GM21367 (cell line): ENCODE data around the gene NCL.
"Not testable (repeated sequence)": the region's sequence is repeated elsewhere in the genome, so short reads cannot be mapped to it uniquely, and the experiment has no call there.

ENCODE experiments used
- ATAC-seq: cut with Tn5 transposase; IDR thresholded peaks from one replicate; pipeline ENCODE4 v1.9.1; 2021; ENCODE audit not compliant: unreplicated experiment

NCL gene

GRCh38 chr2:231469583-231469950 is 5.3 kb upstream of the NCL start:
- ATAC-seq: no peak

DNA sequence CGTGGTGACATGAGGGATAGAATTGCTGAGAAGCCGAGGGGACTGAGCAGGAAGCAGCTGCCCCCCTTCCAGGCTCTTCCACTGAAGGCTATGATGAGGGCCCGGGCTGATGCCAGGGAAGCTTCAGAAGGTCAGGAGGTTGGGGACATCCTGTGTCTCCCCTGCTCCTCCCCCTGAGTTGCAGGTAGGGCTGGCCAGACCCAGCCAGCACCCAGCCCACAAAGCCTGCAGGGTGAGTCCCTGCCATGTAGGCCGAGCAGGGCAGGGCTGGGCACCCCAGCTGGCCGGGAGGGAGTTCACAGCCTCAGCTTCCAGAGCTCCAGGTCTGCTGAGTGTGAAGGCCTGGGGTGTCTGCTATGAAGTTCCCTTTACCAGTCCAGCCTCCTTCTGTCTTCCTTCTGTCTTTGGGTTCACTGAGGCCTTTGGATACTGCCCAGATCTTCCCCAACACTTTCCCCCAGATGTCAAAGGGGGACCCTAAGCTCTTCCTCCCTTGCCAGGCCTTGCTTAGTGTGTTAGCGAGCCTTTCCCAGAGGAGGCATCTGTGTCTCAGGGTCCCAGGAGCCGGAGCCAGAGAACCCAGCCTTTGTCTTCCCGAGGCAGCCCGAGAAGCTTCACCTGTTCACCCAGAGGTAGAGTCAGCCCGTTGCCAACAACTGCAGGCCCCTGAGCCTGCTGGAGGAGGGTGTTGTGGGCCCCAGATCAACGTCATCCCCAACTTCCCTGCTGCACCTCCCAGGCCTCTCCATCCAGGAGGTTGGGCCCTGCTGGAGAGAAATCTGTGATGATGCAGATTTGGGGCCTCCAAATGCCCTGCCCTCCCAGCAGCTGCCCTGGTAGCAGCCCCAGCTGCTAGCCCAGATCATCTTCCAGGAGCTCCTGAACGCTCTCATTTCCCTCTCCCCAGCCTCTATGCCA is 3.6 kb upstream of the NCL start:
- ATAC-seq: no peak

GRCh38 chr2:231467016-231467545 is 2.8 kb upstream of the NCL start:
- ATAC-seq: no peak

GRCh38 chr2:231464576-231465540 is 574 bp upstream of the NCL start:
- peak; percentile 5 for ATAC-seq

- no peak for ATAC-seq
Observed at GRCh38 chr2:231462729-231463465, 1.4 kb downstream of the NCL start.

DNA sequence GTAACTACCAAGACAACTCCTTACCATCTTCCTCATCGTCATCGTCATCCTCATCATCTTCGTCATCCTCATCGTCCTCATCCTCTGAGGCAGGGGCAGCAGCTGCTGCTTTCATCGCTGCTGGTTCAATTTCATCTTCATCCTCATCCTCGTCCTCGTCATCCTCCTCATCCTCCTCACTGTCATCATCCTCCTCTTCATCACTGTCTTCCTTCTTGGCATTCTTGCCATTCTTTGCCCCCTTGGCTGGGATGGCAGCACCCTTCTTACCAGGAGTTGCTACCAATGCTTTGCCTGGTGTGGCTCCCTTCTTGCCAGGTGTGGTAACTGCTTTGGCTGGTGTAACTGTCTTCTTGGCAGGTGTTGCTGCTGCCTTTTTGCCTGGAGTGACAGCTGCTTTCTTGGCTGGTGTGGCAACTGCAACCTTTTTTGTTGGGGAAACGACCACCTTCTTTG is 2.7 kb downstream of the NCL start:
- ATAC-seq: no peak

GRCh38 chr2:231460841-231461240 is 3.4 kb downstream of the NCL start:
- not testable (repeated sequence) for ATAC-seq

GRCh38 chr2:231460073-231460835 is 4.0 kb downstream of the NCL start:
- ATAC-seq: no peak

DNA sequence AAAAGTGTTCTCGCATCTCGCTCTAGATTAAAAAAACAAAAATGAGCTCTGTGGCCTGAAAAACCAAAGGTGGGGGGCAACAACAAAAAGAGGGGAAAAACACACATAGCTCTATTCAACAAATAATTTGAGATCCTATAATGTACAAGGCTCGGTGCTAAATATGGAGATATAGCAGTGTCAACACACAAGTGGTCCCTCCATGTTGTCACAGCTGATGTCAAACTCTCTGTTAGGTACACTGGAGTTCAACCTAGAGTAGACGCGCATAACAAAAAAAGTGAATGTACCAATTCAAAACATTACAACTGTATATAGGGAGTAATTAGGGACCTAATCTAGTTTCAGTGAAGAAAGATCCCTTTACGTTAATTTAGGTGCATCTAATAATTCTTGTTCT is 5.9 kb downstream of the NCL start:
- no peak for ATAC-seq

DNA sequence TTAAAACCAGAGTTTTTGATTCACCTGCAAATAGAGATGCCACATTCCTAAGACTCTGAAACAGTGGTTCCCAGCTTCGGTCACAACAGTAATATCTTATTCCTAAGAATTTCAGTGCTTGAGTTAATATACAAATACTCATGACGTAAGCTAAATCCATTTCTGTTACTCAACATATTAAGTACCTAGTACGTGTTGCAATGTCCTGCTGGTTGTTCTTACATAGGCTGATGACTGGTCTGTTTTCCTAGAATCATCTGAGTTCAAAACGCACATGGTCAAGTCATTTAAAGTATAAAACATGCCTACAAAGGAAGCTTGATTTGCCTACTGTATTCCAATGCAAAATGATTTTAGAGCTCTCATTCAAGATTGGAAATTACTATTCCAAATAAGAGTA is 7.2 kb downstream of the NCL start:
- no peak for ATAC-seq

DNA sequence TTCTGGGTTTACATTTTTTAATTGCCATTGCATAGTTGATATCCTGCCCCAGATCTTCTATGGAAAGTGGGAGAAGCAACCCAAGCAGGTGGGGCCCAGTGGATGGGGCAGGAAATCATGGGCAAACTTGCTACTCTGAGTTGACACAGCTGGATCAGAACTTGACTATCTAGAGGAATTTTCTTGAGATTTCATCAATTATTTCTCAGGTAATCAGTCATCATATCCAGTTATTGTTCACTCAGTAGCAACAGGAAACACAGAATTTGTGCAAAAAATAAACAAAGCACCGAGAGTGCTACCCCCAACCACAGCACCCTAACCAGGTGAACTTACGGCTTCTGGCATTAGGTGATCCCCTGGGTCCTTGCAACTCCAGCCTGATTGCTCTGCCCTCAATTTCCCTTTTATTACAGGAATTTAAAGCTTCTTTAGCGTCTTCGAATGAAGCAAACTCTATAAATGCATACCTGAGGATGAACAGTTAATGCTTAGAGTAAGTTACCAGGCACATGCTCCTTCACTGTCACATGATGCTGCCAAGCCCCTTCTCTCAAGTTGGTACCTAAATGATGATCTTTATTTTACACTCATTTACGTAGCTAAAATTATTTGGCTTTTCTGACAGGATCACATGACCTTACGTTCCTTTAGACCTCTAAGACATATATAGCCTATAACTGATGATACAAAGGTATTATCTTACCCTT is 7.8 kb downstream of the NCL start:
- ATAC-seq: no peak

DNA sequence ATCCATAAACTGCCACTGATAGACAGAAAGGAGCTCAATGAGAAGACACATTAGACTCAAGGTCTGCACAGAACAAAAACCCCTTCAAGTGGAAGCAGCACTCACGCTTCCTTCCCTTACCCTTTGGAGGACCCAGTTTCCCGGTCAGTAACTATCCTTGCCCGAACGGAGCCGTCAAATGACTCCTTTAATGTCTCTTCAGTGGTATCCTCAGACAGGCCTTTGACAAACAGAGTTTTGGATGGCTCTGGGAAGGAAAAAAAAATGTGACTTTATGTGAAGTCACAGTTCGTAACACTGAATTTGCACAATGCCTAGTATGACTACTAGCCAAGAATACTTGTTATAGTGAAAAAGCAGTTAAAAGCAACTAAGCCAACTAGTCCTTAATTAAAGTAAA is 8.4 kb downstream of the NCL start:
- no peak for ATAC-seq

DNA sequence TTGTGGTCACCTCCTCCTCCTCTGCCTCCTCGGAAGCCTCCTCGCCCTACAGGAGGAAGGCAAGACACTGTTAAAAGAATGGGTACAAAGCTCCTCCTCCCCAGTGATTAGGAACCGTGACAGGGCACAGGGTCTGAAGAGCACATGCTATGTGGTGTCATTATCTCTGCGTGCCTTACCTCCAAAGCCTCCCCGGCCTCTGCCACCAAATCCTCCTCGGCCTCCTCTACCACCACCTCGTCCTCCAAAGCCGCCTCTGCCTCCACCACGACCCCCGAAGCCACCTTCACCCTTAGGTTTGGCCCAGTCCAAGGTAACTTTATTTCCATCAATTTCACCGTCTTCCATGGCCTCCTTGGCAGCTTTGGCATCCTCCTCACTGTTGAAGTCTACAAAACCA is 9.1 kb downstream of the NCL start:
- no peak for ATAC-seq

GRCh38 chr2:231454361-231454791 is 9.9 kb downstream of the NCL start:
- ATAC-seq: no peak

- no peak for ATAC-seq
Observed at GRCh38 chr2:231452799-231453508, 11.3 kb downstream of the NCL start.

GRCh38 chr2:231450548-231450989 is 13.7 kb downstream of the NCL start:
- ATAC-seq: no peak

GRCh38 chr2:231449503-231450054 is 14.7 kb downstream of the NCL start:
- no peak for ATAC-seq

GRCh38 chr2:231436957-231437356 is 27.3 kb downstream of the NCL start:
- ATAC-seq: no peak
